Gastroesophageal sphincter (tissue), 3 donors: ENCODE results near the gene RREB1.

ENCODE experiments used
- CTCF ChIP-seq, 4 experiments: fragments of 200-600 bp in 2 of 4; fragments of 450-650 bp in 2 of 4; sonication (generic) in 1 of 4; IDR thresholded peaks; one replicate each; pipeline ENCODE4 v1.5.1; 2017 to 2019; ENCODE audit warnings: antibody characterized with exemption in 4 of 4, mild to moderate bottlenecking in 2 of 4, moderate library complexity in 2 of 4
- EP300 ChIP-seq: sonication (generic); formaldehyde crosslinking; IDR thresholded peaks from one replicate; pipeline ENCODE4 v1.6.1; 2017; ENCODE audit warnings: antibody characterized with exemption, mild to moderate bottlenecking
- POLR2A ChIP-seq, 2 donors: fragments of 450-650 bp; IDR thresholded peaks; one replicate each; pipeline ENCODE4 v1.6.1; 2017; ENCODE audit warnings: antibody characterized with exemption in 2 of 2, mild to moderate bottlenecking in 2 of 2, moderate library complexity in 1 of 2
- POLR2AphosphoS5 ChIP-seq: sonication (generic); formaldehyde crosslinking; IDR thresholded peaks from one replicate; pipeline ENCODE4 v1.6.1; 2017; ENCODE audit warnings: antibody characterized with exemption

GRCh38 chr6:7236306-7237209 is 128.8 kb downstream of the RREB1 start:
- TF ChIP-seq POLR2A (IDR thresholded peaks at IDR 0.05) (no peak), CTCF (IDR thresholded peaks at IDR 0.05) (no peak), POLR2AphosphoS5 (no peak), EP300 (no peak)
